Left lung (tissue), 10 donors: ENCODE data around the gene DEFB113. TPM values are rescaled to one million over a fixed set of nuclear protein-coding genes. Genes with fewer than 3 reads are reported as not detected.

Experiments
- ATAC-seq: fragments of 200-7000 bp; cut with Tn5 transposase; one replicate; pipeline ENCODE4 v1.9.1; 2020; ENCODE audit warnings: moderate library complexity
- DNase-seq, 4 donors: peaks; one replicate each; pipeline ENCODE4 v3.0.0-alpha.2; 2013 to 2020
- H3K27ac ChIP-seq, 2 donors: fragments of 200-600 bp; sonication (generic) in 1 of 2; one replicate each; pipeline versions ENCODE4 v1.5.0 to v1.8.0; 2020 to 2021
- H3K27me3 ChIP-seq, 2 donors: fragments of 200-600 bp; sonication (generic) in 1 of 2; one replicate each; pipeline versions ENCODE4 v1.5.0 to v1.8.0; 2020 to 2021
- H3K36me3 ChIP-seq, 2 donors: fragments of 200-600 bp; sonication (generic) in 1 of 2; one replicate each; pipeline versions ENCODE4 v1.5.0 to v1.8.0; 2020 to 2021
- H3K4me1 ChIP-seq, 2 donors: fragments of 200-600 bp; one replicate each; pipeline ENCODE4 v1.8.0; 2021
- H3K4me3 ChIP-seq, 2 donors: fragments of 200-600 bp; sonication (generic) in 1 of 2; one replicate each; pipeline versions ENCODE4 v1.5.0 to v1.8.0; 2020 to 2021; ENCODE audit warnings: mild to moderate bottlenecking in 1 of 2
- H3K9me3 ChIP-seq, 2 donors: fragments of 200-600 bp; sonication (generic) in 1 of 2; one replicate each; pipeline versions ENCODE4 v1.5.0 to v1.8.0; 2020 to 2021
- CTCF ChIP-seq, 2 donors: fragments of 200-600 bp; sonication (generic) in 1 of 2; IDR thresholded peaks; one replicate each; pipeline versions ENCODE4 v1.5.0 to v1.8.0; 2021; ENCODE audit warnings: antibody characterized with exemption in 2 of 2
- intact Hi-C, 2 donors: fragments of 100-400 bp; cut with DNase I; formaldehyde crosslinking; loops; one replicate each; pipeline versions ENCODE4 v1.11.2 to v1.14.2; 2022
- polyA plus RNA-seq, 6 donors: library from polyadenylated mRNA; unstranded; fragments of 120-200 nt; gene quantifications; one replicate each; pipeline ENCODE4 v1.2.1, GENCODE V29; 2013; ENCODE audit not compliant: insufficient read length in 6 of 6
- total RNA-seq, 2 donors: library from RNA; stranded (reverse); fragmentation: NEBNext Ultra II Directional; extraction: Animal tissue kit (Norgen Biotek cat#: 25700); gene quantifications; one replicate each; pipeline ENCODE4 v1.2.1, GENCODE V29; 2021
- donor health status: DM: no; HTN: yes; CAD: no.
- donor health status: DM: no; HTN: no; CAD: no.

Gene DEFB113
- total and polyA plus RNA-seq, 8 donors = not detected

GRCh38 chr6:49978332-49979226 is 9.2 kb upstream of the DEFB113 start:
- no peak for TF ChIP-seq CTCF (IDR thresholded peaks at IDR 0.05)
- Histone ChIP-seq H3K36me3 (no peaks in the 10 kb centered on the region), H3K27me3 (no peaks in the 10 kb centered on the region), H3K27ac (no peak overlapping the region), H3K9me3 (peaks cover 0 to 6% of the 10 kb centered on the region in 2 donors), H3K4me3 (no peak overlapping the region), H3K4me1 (no peaks in the 10 kb centered on the region)
- ATAC-seq = peak; percentile 33
- peak in 1 of 4 donors; percentile 4 for DNase-seq
- intact Hi-C loops = no loop called here

- Histone ChIP-seq H3K4me1 (no peaks in the 10 kb centered on the region), H3K9me3 (no peaks in the 10 kb centered on the region), H3K27me3 (no peaks in the 10 kb centered on the region), H3K4me3 (no peak overlapping the region), H3K27ac (no peak overlapping the region), H3K36me3 (no peaks in the 10 kb centered on the region)
- TF ChIP-seq CTCF (IDR thresholded peaks at IDR 0.05) = no peak
- intact Hi-C loops = no loop called here
- no peak for ATAC-seq
- no peak for DNase-seq
Measured at GRCh38 chr6:49966823-49967222, 2.6 kb downstream of the DEFB113 start.

GRCh38 chr6:49966334-49966733 is 3.1 kb downstream of the DEFB113 start:
- no peak for DNase-seq
- TF ChIP-seq CTCF (IDR thresholded peaks at IDR 0.05) = no peak
- ATAC-seq = no peak
- Histone ChIP-seq H3K36me3 (no peaks in the 10 kb centered on the region), H3K27ac (no peak overlapping the region), H3K4me3 (no peak overlapping the region), H3K4me1 (no peaks in the 10 kb centered on the region), H3K27me3 (no peaks in the 10 kb centered on the region), H3K9me3 (no peaks in the 10 kb centered on the region)
- intact Hi-C loops = no loop called here

- Histone ChIP-seq H3K36me3 (no peaks in the 10 kb centered on the region), H3K4me1 (no peaks in the 10 kb centered on the region), H3K9me3 (no peaks in the 10 kb centered on the region), H3K27ac (no peak within 1 kb of the TSS), H3K4me3 (no peak within 1 kb of the TSS), H3K27me3 (no peaks in the 10 kb centered on the region)
- TF ChIP-seq CTCF (IDR thresholded peaks at IDR 0.05) = peak in 1 of 2 donors; percentile 3
- intact Hi-C loops = no loop called here
- DNase-seq = no peak
- no peak for ATAC-seq
Measured at GRCh38 chr6:49964064-49964463, 5.4 kb downstream of the DEFB113 start, which contains the start of gene DEFB114. Gene DEFB114 (minus strand): TSS chr6:49964164. CDS start chr6:49964105, 59 bp downstream.

GRCh38 chr6:49958180-49958579 is 11.2 kb downstream of the DEFB113 start:
- no peaks in the 10 kb centered on the region for H3K27me3 ChIP-seq
- H3K4me3 ChIP-seq = no peak overlapping the region
- intact Hi-C loops = no loop called here
- no peak for TF ChIP-seq CTCF (IDR thresholded peaks at IDR 0.05)
- DNase-seq (no peak), ATAC-seq (no peak)
- no peaks in the 10 kb centered on the region for H3K36me3 ChIP-seq
- H3K27ac ChIP-seq = no peak overlapping the region
- no peaks in the 10 kb centered on the region for H3K4me1 ChIP-seq
- H3K9me3 ChIP-seq = no peaks in the 10 kb centered on the region
